Brain microvascular endothelial cell (primary cell): ENCODE data around the gene PRKG1.

Source experiments
- DNase-seq: peaks from one replicate; pipeline ENCODE4 v3.0.0-alpha.2; 2020
- H3K27ac ChIP-seq: fragments of 250-450 bp; sonication (Bioruptor Pico); 2 replicates; pipeline ENCODE4 v1.5.1; 2020; ENCODE audit warnings: mild to moderate bottlenecking, moderate library complexity
- H3K27me3 ChIP-seq: fragments of 250-450 bp; sonication (Bioruptor Pico); replicated peaks from 2 replicates; pipeline ENCODE4 v1.5.1; 2020; ENCODE audit warnings: mild to moderate bottlenecking
- H3K36me3 ChIP-seq: fragments of 250-450 bp; sonication (Bioruptor Pico); replicated peaks from 2 replicates; pipeline ENCODE4 v1.5.1; 2020; ENCODE audit warnings: mild to moderate bottlenecking
- H3K4me3 ChIP-seq: 2 replicates; pipeline ENCODE4 v1.5.1; 2011; ENCODE audit warnings: low read depth, mild to moderate bottlenecking, control low read depth, low read length, moderate library complexity
- in situ Hi-C: cut with HindIII; loops from 2 replicates; pipeline ENCODE4 v1.10.0; 2017; ENCODE audit warnings: low sequenced_read_pairs, low pct_ligation_motif_present
- TF ChIP-seq, protein P1 (sequence below): IDR thresholded peaks from 2 replicates; pipeline ENCODE4 v1.5.1; 2011; ENCODE audit warnings: low read depth, mild to moderate bottlenecking, moderate library complexity, low read length, control low read depth, inconsistent platforms; ENCODE audit errors: missing control alignments

Gene PRKG1

DNA sequence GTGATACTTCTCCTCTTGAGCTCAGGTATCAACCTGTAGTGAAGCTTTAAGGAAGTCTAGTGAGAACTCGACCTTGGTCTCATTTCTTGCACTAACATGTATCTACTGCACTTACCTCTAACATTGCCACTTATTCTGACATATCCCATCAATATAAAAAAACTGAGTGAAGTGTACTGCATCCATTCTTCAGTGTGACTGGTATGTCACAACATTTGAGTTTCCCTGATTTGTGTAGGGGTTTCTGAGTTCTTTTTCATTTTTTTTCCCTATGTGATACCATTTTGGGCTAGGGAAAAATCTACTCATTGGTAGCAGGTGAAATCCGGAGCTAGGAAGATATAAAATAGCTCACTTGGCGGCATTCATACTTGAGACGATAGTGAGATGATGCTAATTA is 274.3 kb downstream of the PRKG1 start:
- no peaks in the 10 kb centered on the region for H3K27me3 ChIP-seq
- H3K36me3 ChIP-seq, result no peaks in the 10 kb centered on the region
- TF ChIP-seq, protein P1, sequence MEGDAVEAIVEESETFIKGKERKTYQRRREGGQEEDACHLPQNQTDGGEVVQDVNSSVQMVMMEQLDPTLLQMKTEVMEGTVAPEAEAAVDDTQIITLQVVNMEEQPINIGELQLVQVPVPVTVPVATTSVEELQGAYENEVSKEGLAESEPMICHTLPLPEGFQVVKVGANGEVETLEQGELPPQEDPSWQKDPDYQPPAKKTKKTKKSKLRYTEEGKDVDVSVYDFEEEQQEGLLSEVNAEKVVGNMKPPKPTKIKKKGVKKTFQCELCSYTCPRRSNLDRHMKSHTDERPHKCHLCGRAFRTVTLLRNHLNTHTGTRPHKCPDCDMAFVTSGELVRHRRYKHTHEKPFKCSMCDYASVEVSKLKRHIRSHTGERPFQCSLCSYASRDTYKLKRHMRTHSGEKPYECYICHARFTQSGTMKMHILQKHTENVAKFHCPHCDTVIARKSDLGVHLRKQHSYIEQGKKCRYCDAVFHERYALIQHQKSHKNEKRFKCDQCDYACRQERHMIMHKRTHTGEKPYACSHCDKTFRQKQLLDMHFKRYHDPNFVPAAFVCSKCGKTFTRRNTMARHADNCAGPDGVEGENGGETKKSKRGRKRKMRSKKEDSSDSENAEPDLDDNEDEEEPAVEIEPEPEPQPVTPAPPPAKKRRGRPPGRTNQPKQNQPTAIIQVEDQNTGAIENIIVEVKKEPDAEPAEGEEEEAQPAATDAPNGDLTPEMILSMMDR, result no peak
- in situ Hi-C loops, result no loop called here
- no peak overlapping the region for H3K4me3 ChIP-seq
- DNase-seq, result no peak
- H3K27ac ChIP-seq, result no peak overlapping the region

DNA sequence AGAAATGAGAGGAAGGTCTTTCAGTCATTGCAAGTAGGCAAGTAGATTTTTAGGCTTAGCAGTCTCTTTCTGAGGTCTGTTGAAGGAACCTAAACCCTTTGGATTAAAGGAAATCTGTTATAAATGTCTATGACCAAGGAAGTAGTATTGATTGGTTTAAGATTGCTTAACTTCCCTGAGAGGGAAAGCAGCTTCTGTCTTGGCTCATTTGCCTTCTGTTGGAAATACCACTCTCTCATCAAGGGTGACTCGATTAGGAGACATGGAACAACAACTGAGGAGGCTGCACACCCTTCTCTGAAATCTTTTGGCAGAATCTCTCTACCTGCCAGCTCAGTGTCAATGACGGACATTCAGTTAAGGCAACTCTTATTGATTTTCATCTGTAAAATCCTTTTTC is 282.9 kb downstream of the PRKG1 start:
- Histone ChIP-seq H3K27me3 (no peaks in the 10 kb centered on the region), H3K36me3 (no peaks in the 10 kb centered on the region), H3K4me3 (no peak overlapping the region), H3K27ac (no peak overlapping the region)
- TF ChIP-seq, protein P1, result no peak
- in situ Hi-C loops, result no loop called here
- DNase-seq, result no peak

DNA sequence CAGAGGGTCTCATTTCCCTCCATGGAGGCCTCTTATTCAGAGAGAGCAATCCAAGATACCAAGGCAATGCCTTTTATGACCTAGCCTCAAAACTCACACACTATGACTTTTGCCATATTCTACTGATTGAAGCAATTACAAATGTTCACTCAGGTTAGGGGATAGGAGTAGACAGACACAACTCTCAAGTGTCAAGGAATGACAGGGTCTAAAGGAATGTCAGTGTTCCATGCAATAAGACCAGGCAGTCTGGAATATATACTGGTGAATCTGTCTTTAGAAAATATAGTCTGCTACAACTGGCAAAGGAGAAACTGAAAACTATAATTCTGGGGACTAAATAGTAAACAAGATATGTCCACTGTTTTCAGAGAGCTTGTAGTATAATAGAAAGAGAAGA is 283.9 kb downstream of the PRKG1 start:
- no peaks in the 10 kb centered on the region for H3K27me3 ChIP-seq
- H3K27ac ChIP-seq, result no peak overlapping the region
- H3K36me3 ChIP-seq, result no peaks in the 10 kb centered on the region
- H3K4me3 ChIP-seq, result no peak overlapping the region
- no peak for DNase-seq
- TF ChIP-seq, protein P1, result no peak
- in situ Hi-C loops, result no loop called here

DNA sequence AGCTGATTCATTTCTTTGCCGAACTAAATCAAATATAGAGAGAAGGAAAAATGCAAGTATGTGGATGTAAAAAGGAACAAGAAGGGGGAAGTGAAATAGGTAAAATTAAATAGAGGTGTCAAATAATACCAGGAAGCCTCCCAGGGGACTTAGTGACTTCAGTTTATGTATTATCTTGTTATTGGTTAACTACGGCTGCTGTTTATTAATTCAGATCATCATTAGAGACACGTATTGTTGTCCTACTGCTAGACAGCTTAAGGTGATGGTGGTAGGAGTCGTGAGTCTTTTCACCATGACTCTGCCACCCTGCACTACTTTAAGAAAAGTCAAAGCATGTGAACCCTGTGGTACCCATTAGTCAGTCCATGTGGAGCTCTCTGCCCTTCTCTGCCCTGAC is 289.1 kb downstream of the PRKG1 start:
- no peak overlapping the region for H3K27ac ChIP-seq
- no peak overlapping the region for H3K4me3 ChIP-seq
- no peaks in the 10 kb centered on the region for H3K27me3 ChIP-seq
- TF ChIP-seq, protein P1, result no peak
- DNase-seq, result no peak
- in situ Hi-C loops, result no loop called here
- no peaks in the 10 kb centered on the region for H3K36me3 ChIP-seq

DNA sequence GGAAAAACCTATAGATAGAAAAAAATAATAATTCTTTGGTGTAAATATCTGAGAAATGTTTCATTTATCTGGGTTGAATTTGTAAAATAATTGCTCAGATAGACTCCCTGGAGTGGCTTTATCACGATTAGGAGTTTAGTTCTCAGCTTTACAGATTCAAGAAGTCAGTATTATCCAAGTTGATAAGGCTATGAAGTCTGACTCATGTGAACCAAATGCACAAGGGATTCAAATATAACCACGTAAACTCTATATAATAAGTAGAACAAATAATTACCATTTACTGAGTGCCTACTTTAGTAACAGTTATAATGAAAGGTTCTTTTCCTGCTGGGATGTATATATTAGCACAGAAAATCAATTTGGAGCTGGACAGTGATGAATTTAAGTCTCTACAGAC is 290.4 kb downstream of the PRKG1 start:
- TF ChIP-seq, protein P1, result no peak
- DNase-seq, result no peak
- H3K4me3 ChIP-seq, result no peak overlapping the region
- H3K27me3 ChIP-seq, result no peaks in the 10 kb centered on the region
- in situ Hi-C loops, result no loop called here
- H3K27ac ChIP-seq, result no peak overlapping the region
- H3K36me3 ChIP-seq, result no peaks in the 10 kb centered on the region

DNA sequence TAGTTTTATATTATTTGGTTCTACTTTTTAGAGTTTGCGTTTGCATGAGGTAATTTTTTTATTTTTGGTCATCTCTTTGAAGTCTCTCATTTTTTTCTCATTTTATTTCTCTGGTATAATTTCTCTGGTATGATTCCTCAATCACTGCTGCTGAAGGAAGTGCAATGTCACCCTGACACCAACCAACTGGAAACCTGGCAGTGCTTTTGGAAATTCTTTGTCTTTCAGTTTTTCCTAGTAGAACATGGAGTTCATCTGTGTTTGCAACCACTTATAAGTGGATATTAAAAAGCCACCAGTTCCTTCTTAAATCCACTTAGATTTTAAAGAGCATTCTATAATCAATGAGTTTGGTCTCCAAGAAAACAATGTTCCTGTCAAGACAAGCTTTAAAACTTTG is 291.8 kb downstream of the PRKG1 start:
- H3K36me3 ChIP-seq, result no peaks in the 10 kb centered on the region
- H3K27ac ChIP-seq, result no peak overlapping the region
- H3K27me3 ChIP-seq, result no peaks in the 10 kb centered on the region
- in situ Hi-C loops, result no loop called here
- TF ChIP-seq, protein P1, result no peak
- H3K4me3 ChIP-seq, result no peak overlapping the region
- DNase-seq, result no peak
